ENCODE data around the gene B3GNT7.
"Not testable (repeated sequence)": the region's sequence is repeated elsewhere in the genome, so short reads cannot be mapped to it uniquely, and the experiment has no call there.

Gene B3GNT7

DNA sequence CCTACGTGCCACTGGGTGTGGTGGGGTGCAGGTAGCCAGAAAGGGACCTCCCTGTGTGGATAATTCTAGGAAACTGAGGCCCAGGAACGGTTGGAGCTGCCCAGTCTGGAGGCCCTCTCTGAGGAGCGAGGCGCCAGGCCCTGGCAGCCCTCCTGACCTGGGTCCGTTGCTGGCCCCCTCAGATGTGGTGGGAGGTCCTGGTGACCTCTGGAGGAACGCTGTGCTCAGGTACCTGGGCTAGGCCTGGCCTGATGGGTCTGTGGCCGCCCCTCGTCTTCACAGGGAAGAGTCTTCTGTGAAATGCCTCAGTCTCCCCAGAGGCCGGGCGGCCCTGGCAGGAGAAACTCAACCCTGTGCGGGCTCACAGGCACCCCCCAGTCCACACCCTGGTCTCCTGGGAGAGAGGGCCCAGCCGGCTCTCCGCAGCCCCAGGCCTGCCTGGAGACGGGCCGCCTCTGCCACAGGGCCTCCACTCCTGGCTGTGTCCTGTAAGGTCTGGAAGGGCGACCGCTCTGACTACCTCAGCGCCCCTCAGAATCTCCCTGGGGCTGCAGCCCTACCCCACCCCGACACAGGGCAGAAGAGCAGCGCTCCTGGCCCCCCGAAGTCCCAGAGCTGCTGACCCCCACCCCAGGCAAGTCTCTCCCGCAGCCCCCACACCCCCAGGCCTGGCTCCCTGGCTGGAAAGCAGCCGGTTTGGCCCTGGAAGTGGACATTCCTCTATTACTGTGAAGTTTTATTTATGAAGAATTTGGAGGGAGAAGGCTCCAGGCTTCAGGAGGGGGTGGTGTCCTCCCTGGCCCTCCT, 3.7 kb downstream of the B3GNT7 start:
- TF ChIP-seq, protein P1, sequence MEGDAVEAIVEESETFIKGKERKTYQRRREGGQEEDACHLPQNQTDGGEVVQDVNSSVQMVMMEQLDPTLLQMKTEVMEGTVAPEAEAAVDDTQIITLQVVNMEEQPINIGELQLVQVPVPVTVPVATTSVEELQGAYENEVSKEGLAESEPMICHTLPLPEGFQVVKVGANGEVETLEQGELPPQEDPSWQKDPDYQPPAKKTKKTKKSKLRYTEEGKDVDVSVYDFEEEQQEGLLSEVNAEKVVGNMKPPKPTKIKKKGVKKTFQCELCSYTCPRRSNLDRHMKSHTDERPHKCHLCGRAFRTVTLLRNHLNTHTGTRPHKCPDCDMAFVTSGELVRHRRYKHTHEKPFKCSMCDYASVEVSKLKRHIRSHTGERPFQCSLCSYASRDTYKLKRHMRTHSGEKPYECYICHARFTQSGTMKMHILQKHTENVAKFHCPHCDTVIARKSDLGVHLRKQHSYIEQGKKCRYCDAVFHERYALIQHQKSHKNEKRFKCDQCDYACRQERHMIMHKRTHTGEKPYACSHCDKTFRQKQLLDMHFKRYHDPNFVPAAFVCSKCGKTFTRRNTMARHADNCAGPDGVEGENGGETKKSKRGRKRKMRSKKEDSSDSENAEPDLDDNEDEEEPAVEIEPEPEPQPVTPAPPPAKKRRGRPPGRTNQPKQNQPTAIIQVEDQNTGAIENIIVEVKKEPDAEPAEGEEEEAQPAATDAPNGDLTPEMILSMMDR (IDR thresholded peaks at IDR 0.05): no peak
- TF ChIP-seq ZFX (IDR thresholded peaks at IDR 0.05; ENCODE audit: borderline replicate concordance): no peak
- no peak overlapping the region for H3K27ac ChIP-seq

DNA sequence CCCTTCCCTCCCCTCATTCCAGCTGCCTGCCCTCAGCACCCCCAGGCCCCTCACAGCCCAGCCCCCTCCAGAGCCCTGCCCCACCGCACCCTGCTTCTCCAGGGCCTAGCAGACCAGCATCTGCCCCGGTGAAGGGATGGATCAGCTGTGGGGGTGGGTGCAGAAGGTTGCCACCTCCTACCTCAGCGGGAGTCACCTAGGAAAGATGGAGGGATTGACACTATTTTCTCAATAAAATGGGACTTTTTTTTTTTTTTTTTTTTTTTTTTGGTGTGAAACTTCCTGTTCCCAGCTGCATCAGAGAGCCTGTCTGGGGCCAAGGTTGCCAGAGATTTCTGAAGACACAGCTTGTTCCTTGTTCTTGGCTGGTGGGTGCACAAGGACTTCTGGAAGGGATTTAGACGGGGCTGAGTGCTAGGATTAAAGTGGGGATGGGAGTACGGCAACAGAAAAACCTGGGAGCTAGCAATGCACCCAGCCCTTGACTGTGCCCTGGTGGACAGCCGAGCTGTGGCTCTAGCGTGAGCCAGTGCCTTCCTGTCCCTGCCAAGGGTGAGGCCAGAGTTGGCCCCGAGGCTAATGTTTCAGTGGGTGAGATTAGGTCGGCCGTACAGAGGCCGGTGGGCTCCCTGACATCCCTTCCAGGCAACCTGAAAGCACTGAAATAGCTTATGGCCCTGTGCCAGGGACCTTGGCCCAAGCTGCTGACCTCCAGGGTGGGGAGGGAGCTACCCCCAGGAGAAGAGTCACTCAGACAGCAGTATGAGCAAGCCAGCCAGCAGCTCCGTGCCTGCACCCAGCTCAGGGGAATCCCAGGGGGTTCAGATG, 4.6 kb downstream of the B3GNT7 start:
- TF ChIP-seq ZFX (IDR thresholded peaks at IDR 0.05; ENCODE audit: borderline replicate concordance): no peak
- TF ChIP-seq, protein P1 (IDR thresholded peaks at IDR 0.05): no peak
- no peak overlapping the region for H3K27ac ChIP-seq

DNA sequence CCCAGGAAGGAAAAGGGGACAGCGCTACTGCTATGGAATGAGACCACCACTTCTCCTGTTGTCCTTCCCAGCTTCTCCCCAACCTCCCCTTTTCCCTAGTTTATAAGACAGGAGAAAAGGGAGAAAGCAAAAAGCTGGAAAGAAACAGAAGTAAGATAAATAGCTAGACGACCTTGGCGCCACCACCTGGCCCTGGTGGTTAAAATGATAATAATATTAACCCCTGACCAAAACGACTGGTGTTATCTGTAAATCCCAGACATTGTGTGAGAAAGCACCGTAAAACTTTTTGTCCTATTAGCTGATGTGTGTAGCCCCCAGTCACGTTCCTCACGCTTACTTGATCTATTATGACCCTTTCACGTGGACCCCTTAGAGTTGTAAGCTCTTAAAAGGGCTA, 5.2 kb downstream of the B3GNT7 start:
- not testable (repeated sequence) for H3K27ac ChIP-seq
- TF ChIP-seq, protein P1 (IDR thresholded peaks at IDR 0.05): peak; percentile 46

DNA sequence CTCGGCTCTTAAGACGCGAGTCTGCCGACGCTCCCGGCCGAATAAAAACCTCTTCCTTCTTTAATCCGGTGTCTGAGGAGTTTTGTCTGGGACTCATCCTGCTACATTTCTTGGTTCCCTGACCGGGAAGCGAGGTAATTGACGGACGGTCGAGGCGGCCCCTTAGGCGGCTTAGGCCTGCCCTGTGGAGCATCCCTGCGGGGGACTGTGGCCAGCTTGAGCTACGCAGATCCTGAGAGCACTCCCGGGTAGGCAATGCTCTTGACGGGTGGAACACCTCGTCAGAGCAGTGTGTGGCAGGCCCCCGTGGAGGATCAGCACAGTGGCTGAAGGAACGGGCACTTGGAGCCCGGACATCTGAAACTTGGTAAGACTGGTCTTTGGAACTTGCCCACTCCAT, 5.6 kb downstream of the B3GNT7 start:
- H3K27ac ChIP-seq: not testable (repeated sequence)

DNA sequence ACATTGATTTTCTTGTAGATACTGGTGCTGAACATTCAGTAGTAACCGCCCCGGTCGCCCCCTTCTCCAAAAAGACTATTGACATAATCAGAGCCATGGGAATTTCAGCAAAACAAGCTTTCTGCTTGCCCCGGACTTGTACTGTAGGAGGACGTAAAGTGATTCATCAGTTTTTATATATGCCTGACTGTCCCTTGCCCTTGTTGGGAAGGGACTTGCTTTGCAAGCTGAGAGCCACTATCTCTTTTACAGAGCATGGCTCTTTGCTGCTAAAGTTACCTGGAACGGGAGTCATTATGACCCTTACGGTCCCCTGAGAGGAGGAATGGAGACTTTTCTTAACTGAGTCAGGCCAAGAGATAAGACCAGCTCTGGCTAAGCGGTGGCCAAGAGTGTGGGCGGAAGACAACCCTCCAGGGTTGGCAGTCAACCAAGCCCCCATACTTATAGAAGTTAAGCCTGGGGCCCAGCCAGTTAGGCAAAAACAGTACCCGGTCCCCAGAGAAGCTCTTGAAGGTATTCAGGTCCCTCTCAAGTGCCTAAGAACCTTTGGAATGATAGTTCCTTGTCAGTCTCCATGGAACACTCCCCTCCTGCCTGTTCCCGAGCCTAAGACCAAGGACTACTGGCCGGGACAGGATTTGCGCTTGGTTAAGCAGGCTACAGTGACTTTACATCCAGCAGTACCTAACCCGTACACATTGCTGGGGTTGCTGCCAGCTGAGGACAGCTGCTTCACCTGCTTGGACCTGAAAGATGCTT, 8.1 kb downstream of the B3GNT7 start:
- not testable (repeated sequence) for H3K27ac ChIP-seq

DNA sequence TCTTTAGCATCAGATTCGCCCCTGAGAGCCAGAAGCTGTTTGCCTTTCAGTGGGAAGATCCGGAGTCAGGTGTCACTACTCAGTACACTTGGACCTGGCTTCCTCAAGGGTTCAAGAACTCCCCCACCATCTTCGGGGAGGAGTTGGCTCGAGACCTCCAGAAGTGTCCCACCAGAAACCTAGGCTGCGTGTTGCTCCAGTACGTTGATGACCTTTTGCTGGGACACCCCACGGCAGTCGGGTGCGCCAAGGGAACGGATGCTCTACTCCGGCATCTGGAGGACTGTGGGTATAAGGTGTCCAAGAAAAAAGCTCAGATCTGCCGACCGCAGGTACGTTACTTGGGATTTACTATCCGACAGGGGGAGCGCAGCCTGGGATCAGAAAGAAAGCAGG, 8.7 kb downstream of the B3GNT7 start:
- H3K27ac ChIP-seq: not testable (repeated sequence)

DNA sequence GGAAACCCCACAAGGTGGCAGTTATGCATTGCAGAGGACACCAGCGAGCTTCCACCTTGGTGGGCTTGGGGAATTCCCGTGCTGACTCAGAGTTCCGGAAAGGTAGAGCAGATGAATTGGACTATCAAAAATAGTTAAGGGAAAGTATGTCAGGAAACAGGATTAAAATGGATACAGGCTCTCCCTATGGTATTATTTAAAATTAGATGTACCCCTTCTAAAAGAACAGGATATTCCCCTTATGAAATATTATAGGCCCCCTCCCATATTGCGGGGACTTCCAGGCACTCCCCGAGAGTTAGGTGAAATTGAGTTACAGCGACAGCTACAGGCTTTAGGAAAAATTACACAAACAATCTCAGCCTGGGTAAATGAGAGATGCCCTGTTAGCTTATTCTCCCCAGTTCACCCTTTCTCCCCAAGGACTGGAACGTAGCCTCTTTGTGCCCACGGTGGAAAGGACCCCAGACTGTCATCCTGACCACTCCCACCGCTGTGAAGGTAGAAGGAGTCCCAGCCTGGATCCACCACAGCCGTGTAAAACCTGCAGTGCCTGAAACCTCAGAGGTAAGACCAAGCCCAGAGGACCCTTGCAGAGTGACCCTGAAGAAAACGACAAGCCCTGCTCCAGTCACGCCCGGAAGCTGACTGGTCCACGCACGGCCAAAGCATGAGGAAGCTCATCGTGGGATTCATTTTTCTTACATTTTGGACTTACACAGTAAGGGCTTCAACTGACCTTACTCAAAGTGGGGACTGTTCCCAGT, 10.3 kb downstream of the B3GNT7 start:
- not testable (repeated sequence) for H3K27ac ChIP-seq
- TF ChIP-seq, protein P1 (IDR thresholded peaks at IDR 0.05): peak; percentile 71

DNA sequence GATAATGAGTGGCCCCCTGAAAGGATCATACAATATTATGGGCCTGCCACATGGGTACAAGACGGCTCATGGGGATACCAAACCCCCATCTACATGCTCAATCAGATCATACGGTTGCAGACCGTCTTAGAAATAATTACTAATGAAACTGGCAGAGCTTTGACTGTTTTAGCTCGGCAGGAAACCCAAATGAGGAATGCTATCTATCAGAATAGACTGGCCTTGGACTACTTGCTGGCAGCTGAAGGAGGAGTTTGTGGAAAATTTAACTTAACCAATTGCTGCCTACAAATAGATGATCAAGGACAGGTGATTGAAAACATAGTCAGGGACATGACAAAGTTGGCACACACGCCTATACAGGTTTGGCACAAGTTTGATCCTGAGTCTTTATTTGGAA, 12.2 kb downstream of the B3GNT7 start:
- not testable (repeated sequence) for H3K27ac ChIP-seq

DNA sequence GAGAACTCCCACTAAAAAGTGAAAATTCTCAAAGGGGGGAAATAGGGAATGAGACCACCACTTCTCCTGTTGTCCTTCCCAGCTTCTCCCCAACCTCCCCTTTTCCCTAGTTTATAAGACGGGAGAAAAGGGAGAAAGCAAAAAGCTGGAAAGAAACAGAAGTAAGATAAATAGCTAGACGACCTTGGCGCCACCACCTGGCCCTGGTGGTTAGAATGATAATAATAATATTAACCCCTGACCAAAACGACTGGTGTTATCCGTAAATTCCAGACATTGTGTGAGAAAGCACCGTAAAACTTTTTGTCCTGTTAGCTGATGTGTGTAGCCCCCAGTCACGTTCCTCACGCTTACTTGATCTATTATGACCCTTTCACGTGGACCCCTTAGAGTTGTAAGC, 12.8 kb downstream of the B3GNT7 start:
- not testable (repeated sequence) for H3K27ac ChIP-seq

Measured in 22Rv1 (cell line).